Measurements from ENCODE around the gene NTMT2. TPM values are rescaled to one million over a fixed set of nuclear protein-coding genes. Genes with fewer than 3 reads are reported as not detected.
"Not testable (repeated sequence)": the region's sequence is repeated elsewhere in the genome, so short reads cannot be mapped to it uniquely, and the experiment has no call there.

Gene NTMT2
- total RNA-seq: not detected

DNA sequence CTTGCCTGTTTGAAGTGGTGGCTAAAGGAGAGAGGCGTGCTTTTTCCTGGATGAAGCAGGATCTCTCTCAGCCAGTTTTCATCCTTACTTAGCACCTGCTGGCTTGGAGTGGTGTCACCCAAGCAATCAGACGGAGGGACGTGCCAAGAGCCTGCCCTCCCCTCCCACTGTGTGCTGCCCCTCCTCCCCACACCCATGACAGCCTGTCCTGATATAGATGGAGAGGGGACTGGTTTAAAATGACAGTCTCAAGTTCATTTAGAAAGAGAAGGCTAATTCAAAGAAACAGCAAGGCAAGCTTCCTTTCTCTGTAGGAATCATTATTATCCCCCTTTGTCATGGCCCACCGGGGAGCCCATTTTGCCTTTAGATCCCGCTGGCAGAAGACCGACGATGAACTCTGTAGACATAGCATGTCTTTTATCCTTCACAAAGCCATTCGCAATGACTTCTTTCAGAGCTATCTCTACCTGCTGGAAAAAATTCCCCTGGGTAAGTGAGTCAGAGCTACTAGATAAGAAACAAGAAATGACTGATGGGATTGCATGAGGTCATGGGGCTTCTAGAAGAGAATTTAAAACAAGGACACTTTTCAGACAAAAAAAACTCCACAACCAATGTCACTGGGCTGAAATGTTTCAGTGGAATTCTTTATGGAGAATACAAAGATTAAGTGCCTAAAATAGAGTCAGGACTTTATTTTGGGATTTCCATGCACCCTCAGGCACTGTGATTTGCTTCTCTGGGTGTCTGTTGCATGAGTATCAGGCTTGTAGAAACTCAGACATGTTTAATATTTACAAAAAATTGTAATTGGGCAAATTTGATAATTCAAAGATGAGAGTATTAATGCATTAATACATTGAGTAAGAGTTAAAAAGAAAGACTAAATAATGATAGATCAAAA lies at the start of gene NTMT2:
NTMT2 (plus strand) TSS at position 190 of the 907 bp plus-strand sequence; CDS start at position 339, 149 bp downstream.
- Histone ChIP-seq H3K27me3 (no peaks in the 10 kb centered on the region), H3K27ac (no peak within 1 kb of the TSS), H3K9me3 (no peaks in the 10 kb centered on the region), H3K36me3 (no peaks in the 10 kb centered on the region), H3K4me3 (no peak within 1 kb of the TSS), H3K4me1 (no peaks in the 10 kb centered on the region)
- intact Hi-C loops (cut with DNase I; ENCODE audit: low total_unique reads): no loop called here
- no peak for TF ChIP-seq POLR2A (IDR thresholded peaks at IDR 0.05)
- TF ChIP-seq CTCF (IDR thresholded peaks at IDR 0.05): no peak
- no peak for DNase-seq

DNA sequence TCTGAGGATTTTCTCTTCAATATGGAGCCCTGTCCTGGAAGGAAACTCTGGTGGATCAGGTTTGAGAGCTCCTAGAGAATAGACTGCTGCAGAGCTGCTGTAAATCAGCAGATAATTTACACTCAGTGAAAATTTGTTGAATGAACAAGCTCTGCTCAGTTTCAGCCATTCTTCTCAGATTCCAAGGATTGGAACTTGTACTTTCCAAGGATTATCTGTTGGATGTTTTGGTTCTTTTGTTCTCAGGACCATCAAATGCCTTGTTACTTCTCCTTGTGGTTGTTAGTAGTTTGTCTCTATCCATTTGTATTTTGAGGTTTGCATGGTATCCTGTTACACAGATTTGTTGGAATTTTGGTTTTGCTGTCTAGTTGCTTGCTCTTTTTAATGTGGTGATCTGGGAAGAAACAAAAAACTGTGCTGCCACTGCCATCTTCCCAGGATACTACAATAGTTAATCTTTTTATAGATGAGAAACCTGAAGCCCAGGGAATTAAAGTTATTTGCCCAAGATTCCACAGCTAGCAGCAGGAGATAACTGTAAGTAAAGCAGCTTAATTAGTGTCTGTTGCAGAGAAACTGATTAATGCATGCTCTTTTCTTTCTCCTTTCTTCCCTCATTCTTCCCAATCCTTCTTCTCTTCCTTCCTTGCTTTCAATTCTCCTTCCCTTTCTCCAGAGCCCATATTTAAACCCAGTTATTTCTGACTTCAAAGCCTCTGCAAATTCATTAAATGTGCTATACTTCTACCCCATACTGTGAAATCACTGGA lies 49.6 kb upstream of the NTMT2 start:
- Histone ChIP-seq H3K4me3 (no peak overlapping the region), H3K36me3 (no peaks in the 10 kb centered on the region), H3K27ac (no peak overlapping the region), H3K4me1 (no peaks in the 10 kb centered on the region), H3K27me3 (no peaks in the 10 kb centered on the region), H3K9me3 (no peaks in the 10 kb centered on the region)
- TF ChIP-seq CTCF (IDR thresholded peaks at IDR 0.05) (no peak), POLR2A (IDR thresholded peaks at IDR 0.05) (no peak)
- intact Hi-C loops (cut with DNase I; ENCODE audit: low total_unique reads): no loop called here
- DNase-seq: no peak

DNA sequence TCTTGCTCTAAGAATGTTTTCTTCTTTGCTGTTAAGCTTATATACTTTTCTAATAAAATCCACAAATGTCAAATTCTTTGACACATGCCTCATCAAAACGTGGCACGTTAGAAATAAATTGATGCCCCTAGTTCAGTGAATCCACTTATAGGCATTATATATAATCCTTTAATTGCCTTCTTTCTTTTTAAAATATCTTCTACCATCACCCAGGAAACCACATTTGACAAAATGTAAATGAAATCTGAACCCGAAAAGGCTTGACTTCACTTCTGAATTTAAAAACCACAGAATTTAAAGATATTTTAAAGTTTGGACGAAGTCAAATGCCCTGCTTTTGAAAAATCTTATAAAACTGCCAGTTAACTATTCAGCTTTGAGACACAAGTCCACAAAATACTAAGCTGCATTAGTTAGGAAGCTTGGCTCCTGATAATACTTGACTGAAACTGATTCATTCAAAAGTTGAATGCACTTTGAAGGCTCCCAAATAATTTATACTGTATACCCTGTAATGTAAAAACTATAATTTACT lies 48.9 kb upstream of the NTMT2 start:
- TF ChIP-seq POLR2A (IDR thresholded peaks at IDR 0.05) (no peak), CTCF (IDR thresholded peaks at IDR 0.05) (no peak)
- Histone ChIP-seq H3K27me3 (no peaks in the 10 kb centered on the region), H3K36me3 (no peaks in the 10 kb centered on the region), H3K27ac (no peak overlapping the region), H3K4me1 (no peaks in the 10 kb centered on the region), H3K4me3 (no peak overlapping the region), H3K9me3 (no peaks in the 10 kb centered on the region)
- intact Hi-C loops (cut with DNase I; ENCODE audit: low total_unique reads): no loop called here
- DNase-seq: no peak

DNA sequence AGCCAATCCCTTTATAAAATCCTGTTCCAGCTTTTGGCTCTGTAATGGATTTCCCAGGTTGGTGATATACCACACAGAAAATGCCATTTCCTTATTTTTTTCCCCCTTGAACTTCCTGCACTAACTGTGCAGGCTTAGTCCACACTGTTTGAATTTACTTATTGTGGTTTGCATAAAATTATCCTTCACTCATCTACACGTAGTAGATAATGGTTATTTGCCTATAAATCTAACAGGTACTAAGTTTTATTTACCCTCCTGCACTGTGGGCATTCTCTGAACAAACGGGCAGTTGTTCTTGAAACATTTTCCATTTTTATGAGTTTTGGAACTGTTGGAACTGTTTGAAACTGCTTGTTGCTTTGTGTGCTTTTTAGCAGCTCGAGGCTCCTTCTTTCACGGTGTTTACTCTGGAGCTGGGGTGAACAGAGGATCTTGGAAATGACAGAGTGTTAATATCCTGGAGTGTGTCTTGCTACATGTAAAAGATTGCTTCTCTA lies 48.3 kb upstream of the NTMT2 start:
- Histone ChIP-seq H3K4me3 (no peak overlapping the region), H3K27ac (no peak overlapping the region), H3K4me1 (no peaks in the 10 kb centered on the region), H3K36me3 (no peaks in the 10 kb centered on the region), H3K27me3 (no peaks in the 10 kb centered on the region), H3K9me3 (no peaks in the 10 kb centered on the region)
- intact Hi-C loops (cut with DNase I; ENCODE audit: low total_unique reads): no loop called here
- TF ChIP-seq CTCF (IDR thresholded peaks at IDR 0.05) (no peak), POLR2A (IDR thresholded peaks at IDR 0.05) (no peak)
- DNase-seq: no peak

- H3K27ac ChIP-seq; H3K36me3 ChIP-seq; DNase-seq; H3K4me3 ChIP-seq; H3K9me3 ChIP-seq; intact Hi-C loops (cut with DNase I; ENCODE audit: low total_unique reads); H3K4me1 ChIP-seq; H3K27me3 ChIP-seq: not testable (repeated sequence)
Observed at GRCh38 chr1:170113140-170113539, 32.6 kb upstream of the NTMT2 start.
